Left colon (tissue), 2 donors: ENCODE results near the gene TTC21A. TPM values are rescaled to one million over a fixed set of nuclear protein-coding genes. Genes with fewer than 3 reads are reported as not detected.
A peak's percentile ranks its signal among the peaks of the same experiment; 100 is the strongest.

Experiments
- ATAC-seq: fragments of 200-7000 bp; cut with Tn5 transposase; one replicate; pipeline ENCODE4 v1.9.1; 2020; ENCODE audit warnings: mild to moderate bottlenecking, moderate library complexity
- DNase-seq, 2 donors: peaks; one replicate each; pipeline ENCODE4 v3.0.0-alpha.2; 2020
- intact Hi-C, 2 donors: fragments of 100-400 bp; cut with DNase I in 1 of 2; cut with micrococcal nuclease in 1 of 2; formaldehyde crosslinking; loops; one replicate each; pipeline versions ENCODE4 v1.11.2 to v1.14.0; 2022; cut with DNase I, micrococcal nuclease
- total RNA-seq, 2 donors: library from RNA; stranded (reverse); fragmentation: NEBNext Ultra II Directional; extraction: Animal tissue kit (Norgen Biotek cat#: 25700); gene quantifications; one replicate each; pipeline ENCODE4 v1.2.1, GENCODE V29; 2021
- donor health status: DM: no; HTN: no; CAD: no.
- donor health status: DM: yes; HTN: yes; CAD: no.

Gene TTC21A
- total RNA-seq, 2 donors from 2014 or later, result 4.5 to 8.3 TPM

GRCh38 chr3:39108200-39108710 lies 775 bp downstream of the TTC21A start:
- no peak for ATAC-seq
- intact Hi-C loops, result no loop called here
- DNase-seq, result no peak

- DNase-seq, result no peak
- no peak for ATAC-seq
- intact Hi-C loops, result no loop called here
These were observed 1.6 kb downstream of the TTC21A start for GRCh38 chr3:39109086-39109485.

- intact Hi-C loops, result no loop called here
- ATAC-seq (no peak), DNase-seq (no peak)
These were observed 2.7 kb downstream of the TTC21A start for GRCh38 chr3:39110041-39110639.

GRCh38 chr3:39112113-39112512 lies 4.6 kb downstream of the TTC21A start:
- intact Hi-C loops, result no loop called here
- ATAC-seq (no peak), DNase-seq (peak in 1 of 2 donors; percentile 6)

GRCh38 chr3:39112535-39112934 lies 5.1 kb downstream of the TTC21A start:
- ATAC-seq, result no peak
- DNase-seq, result peak in 1 of 2 donors; percentile 9
- intact Hi-C loops, result no loop called here

GRCh38 chr3:39113291-39113690 lies 5.8 kb downstream of the TTC21A start:
- intact Hi-C loops, result no loop called here
- no peak for ATAC-seq
- peak in 1 of 2 donors; percentile 12 for DNase-seq

GRCh38 chr3:39114456-39114855 lies 7.0 kb downstream of the TTC21A start:
- intact Hi-C loops, result no loop called here
- DNase-seq (no peak), ATAC-seq (no peak)

DNA sequence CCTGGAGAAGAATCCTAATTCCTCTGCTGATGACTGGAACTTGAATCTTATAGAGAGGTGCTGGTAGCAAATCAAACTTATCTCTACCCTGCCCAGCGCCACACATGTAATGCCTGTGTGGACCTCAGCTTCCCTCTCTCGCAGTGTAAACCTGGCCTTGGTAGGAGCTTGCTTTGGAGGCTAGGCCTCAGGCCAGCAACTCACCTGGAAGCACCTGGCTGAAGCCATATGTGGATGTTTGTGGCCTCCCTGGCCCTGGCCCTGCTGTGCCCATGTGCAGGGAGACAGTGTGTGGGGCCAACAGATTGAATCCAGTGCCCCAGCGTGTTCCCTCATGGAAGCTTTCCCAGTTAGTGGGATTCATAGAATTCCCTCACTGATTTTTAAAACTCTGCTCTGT lies 8.4 kb downstream of the TTC21A start:
- DNase-seq (no peak), ATAC-seq (no peak)
- intact Hi-C loops, result no loop called here

DNA sequence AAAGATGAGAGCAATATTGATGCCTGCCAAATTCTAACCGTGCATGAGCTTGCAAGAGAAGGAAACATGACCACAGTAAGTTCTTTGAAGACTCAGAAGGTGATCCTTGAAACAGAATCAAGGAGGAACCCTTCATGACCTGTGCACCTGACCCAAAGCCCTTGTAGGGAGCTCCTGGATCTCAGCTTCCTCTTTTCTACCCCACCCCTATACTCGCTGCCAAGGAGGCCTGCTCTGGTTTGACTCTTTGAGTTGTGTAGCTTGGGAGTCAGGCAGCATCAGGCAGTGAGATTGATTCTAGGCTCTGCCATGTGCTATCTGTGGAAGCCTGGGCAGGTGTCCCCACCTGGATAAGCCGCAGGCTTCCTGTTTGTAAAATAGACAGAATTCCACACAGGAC lies 10.6 kb downstream of the TTC21A start:
- intact Hi-C loops, result no loop called here
- DNase-seq, result no peak
- ATAC-seq, result no peak

GRCh38 chr3:39118931-39119660 lies 11.6 kb downstream of the TTC21A start:
- DNase-seq (peak in 1 of 2 donors; percentile 5), ATAC-seq (no peak)
- intact Hi-C loops, result no loop called here

DNA sequence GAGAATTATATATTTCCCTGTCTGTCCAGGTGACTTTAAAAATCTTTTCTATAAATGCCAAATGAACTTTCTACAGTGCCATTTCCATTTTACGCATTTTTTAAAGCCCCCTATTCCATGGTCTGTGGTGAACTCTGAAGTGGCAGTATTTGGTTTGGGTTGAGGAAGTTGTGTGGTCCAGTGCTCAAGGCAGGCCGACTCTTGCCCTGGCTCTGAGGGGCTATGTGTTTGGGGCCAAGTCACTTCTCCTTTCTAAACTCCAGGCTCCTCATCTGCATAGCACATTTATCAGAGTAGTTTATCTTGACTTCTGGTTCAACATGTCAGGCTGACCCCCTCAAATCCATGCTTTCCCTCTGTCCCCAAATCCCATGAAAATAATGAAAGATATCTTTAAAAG lies 14.1 kb downstream of the TTC21A start:
- DNase-seq (no peak), ATAC-seq (no peak)
- intact Hi-C loops, result loop anchor here in 1 of 2 donors (5.0 kb wide), 1 partner anchor 171 kb away; no protein-coding TSS in a partner anchor

- intact Hi-C loops, result loop anchor here in 1 of 2 donors (5.0 kb wide), 1 partner anchor 169 kb away; no protein-coding TSS in a partner anchor
- ATAC-seq, result no peak
- DNase-seq, result no peak
These were observed 15.3 kb downstream of the TTC21A start for GRCh38 chr3:39122813-39123212.

- peak in 1 of 2 donors; percentile 58 for DNase-seq
- intact Hi-C loops, result loop anchor here in 1 of 2 donors (5.0 kb wide), 1 partner anchor 167 kb away; no protein-coding TSS in a partner anchor
These were observed 17.7 kb downstream of the TTC21A start for GRCh38 chr3:39124876-39125840.

DNA sequence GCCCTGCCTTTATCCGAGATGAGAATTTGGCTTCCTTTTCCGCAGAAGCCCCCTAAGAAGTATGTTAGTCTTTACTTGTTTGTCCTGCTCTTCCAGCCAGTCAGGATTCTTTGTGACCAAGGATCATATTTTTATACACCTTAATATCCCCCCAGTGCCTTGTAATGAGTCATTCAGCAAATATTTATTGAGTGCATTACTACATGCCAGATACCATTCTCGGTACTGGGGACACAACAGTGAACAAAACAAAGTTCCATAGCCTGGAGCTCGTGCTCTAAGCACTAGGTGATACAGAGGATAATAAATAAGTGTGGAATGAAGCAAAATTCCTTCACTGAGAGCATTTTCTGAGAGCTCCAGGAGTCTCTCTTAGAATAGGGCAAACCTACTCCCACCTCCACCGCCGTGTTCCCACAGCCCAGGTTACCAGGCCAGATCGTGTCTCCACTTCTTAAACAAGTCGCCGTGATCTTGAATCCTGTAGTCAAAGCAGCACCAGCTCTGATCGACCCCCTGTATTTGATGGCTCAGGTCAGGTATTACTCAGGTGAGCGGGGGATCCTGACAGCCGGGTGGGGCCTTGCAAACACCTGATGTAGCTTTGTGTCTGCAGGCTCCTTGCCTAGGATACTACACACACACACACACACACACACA lies 18.5 kb downstream of the TTC21A start:
- peak in 1 of 2 donors; percentile 22 for DNase-seq
- intact Hi-C loops, result no loop called here

More at GRCh38 chr3:39124876-39125840, 17.7 kb downstream of the TTC21A start:
- peak; percentile 90 for ATAC-seq

DNA sequence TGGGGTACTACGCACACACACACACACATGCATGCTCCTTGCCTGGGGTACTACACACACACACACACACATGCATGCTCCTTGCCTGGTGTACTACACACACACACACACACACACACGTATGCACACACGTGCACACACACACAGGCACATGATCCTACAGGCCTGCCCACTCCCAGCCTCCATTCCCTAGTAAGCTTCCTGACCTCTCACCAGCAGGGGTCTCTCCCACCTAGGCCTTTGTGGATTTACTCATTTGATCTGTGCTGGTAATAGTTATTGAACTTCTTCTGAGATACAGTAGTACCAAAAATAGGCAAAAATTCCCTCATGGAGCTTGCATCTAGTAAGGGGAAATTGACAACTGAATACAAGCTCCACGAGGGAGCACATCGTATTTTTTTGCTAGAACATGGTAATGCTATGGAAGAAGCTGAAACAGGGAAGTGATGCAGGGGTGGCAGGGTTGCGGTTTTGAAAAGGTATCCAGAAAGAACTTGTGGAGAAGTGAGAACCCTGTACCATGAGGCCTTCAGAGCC lies 19.1 kb downstream of the TTC21A start:
- DNase-seq (peak; percentile 39 to 63), ATAC-seq (peak; percentile 68)
- intact Hi-C loops, result no loop called here

More for the DNA sequence above, 18.5 kb downstream of the TTC21A start:
- peak; percentile 62 for ATAC-seq

GRCh38 chr3:39127269-39127907 lies 19.9 kb downstream of the TTC21A start:
- intact Hi-C loops, result no loop called here
- ATAC-seq (no peak), DNase-seq (peak in 1 of 2 donors; percentile 20)

DNA sequence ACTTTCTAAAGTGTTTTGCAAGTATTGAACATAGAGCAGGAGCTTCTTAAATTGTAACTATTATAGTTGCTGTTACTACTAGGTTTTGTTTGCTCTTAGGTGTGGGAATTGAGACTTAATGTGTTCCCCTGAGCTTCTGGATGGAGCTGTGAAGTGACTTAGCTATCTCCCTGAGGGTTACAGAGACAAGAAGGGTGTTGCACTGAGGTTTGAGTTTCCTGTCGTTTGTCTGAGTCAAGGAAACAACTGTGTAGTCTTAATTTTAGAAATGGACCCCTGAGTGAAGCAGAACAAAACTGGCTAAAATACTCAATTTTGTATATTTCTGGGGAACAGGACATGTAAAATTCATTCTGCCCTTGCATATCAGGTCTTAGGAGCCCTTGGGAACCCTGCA lies 20.4 kb downstream of the TTC21A start:
- intact Hi-C loops, result no loop called here
- ATAC-seq (no peak), DNase-seq (no peak)

DNA sequence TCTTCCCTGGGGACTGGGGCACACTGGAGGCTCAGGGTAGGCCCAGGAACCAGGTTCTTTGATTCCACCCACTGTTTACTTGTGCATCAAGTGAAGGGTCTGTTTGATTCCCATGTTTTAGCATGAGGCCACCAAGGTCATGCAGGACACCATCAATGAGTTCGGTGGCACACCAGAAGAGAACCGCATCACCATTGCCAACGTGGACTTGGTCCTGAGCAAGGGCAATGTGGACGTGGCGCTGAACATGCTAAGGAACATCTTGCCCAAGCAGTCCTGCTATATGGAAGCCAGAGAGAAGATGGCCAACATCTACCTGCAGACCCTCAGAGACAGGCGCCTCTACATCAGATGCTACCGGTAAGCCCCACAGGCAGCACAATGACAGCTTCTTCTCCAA lies 21.5 kb downstream of the TTC21A start:
- intact Hi-C loops, result no loop called here
- ATAC-seq (no peak), DNase-seq (no peak)
